HepG2 (cell line): ENCODE data around the gene FITM1. TPM values are rescaled to one million over a fixed set of nuclear protein-coding genes. Genes with fewer than 3 reads are reported as not detected.

Source experiments
- CC2D1A ChIP-seq: sonication (generic); formaldehyde crosslinking; IDR thresholded peaks from 2 replicates; pipeline ENCODE4 v1.8.1; 2023; ENCODE audit warnings: mild to moderate bottlenecking, missing genetic modification reagents
- FOSL1 ChIP-seq: sonication (generic); formaldehyde crosslinking; IDR thresholded peaks from 2 replicates; pipeline ENCODE4 v1.9.0; 2021; ENCODE audit warnings: missing genetic modification reagents, borderline replicate concordance
- HMG20B ChIP-seq: conservative IDR thresholded peaks from 2 replicates; pipeline ENCODE4 v1.6.1; 2016; ENCODE audit warnings: missing genetic modification reagents, missing compliant biosample characterization
- KMT2A ChIP-seq: sonication (generic); formaldehyde crosslinking; IDR thresholded peaks from 2 replicates; pipeline ENCODE4 v1.4.0; 2020; ENCODE audit warnings: missing genetic modification reagents
- PHB2 ChIP-seq: fragments of 450-650 bp; IDR thresholded peaks from 2 replicates; pipeline ENCODE4 v1.6.1; 2018; ENCODE audit not compliant: partially characterized antibody
- SOX13 ChIP-seq, 3 experiments: fragments of 450-650 bp in 1 of 3; sonication (generic) in 1 of 3; formaldehyde crosslinking in 1 of 3; IDR thresholded peaks in 2 of 3; conservative IDR thresholded peaks in 1 of 3; 2 replicates each; pipeline versions ENCODE4 v1.5.0 to v1.6.1; 2016 to 2020; ENCODE audit warnings: antibody characterized with exemption in 1 of 3, mild to moderate bottlenecking in 1 of 3, missing compliant biosample characterization in 1 of 3, missing genetic modification reagents in 1 of 3, moderate library complexity in 1 of 3
- U2AF1 ChIP-seq: fragments of 200-400 bp; formaldehyde crosslinking; optimal IDR thresholded peaks from 2 replicates; pipeline ENCODE3; 2017; ENCODE audit warnings: mild to moderate bottlenecking, low read depth, low read length
- ZC3H13 ChIP-seq: sonication (generic); formaldehyde crosslinking; IDR thresholded peaks from 2 replicates; pipeline ENCODE4 v1.8.1; 2023; ENCODE audit warnings: mild to moderate bottlenecking, missing genetic modification reagents, moderate library complexity
- ZFP36L2 ChIP-seq: sonication (generic); formaldehyde crosslinking; IDR thresholded peaks from 2 replicates; pipeline ENCODE4 v1.4.0; 2020; ENCODE audit warnings: missing genetic modification reagents
- ZNF501 ChIP-seq: sonication (generic); formaldehyde crosslinking; IDR thresholded peaks from 2 replicates; pipeline ENCODE4 v1.5.1; 2020; ENCODE audit warnings: mild to moderate bottlenecking, moderate library complexity, missing genetic modification reagents
- ZNF558 ChIP-seq: sonication (generic); formaldehyde crosslinking; IDR thresholded peaks from 2 replicates; pipeline ENCODE4 v1.9.0; 2022; ENCODE audit warnings: mild to moderate bottlenecking, missing genetic modification reagents, borderline replicate concordance
- ZNF674 ChIP-seq: sonication (generic); formaldehyde crosslinking; IDR thresholded peaks from 2 replicates; pipeline ENCODE4 v1.5.0; 2020; ENCODE audit warnings: low read depth, mild to moderate bottlenecking, missing genetic modification reagents
- ZSCAN12 ChIP-seq: sonication (generic); formaldehyde crosslinking; IDR thresholded peaks from 2 replicates; pipeline ENCODE4 v1.9.0; 2021; ENCODE audit warnings: mild to moderate bottlenecking, missing genetic modification reagents
- polyA plus RNA-seq, 8 experiments: library from polyadenylated mRNA; depleted of rRNA in 3 of 8; stranded (reverse) in 7 of 8; unstranded in 1 of 8; fragments of >200 nt; fragmentation: Illumina TruSeq in 4 of 8; extraction: Trizol in 4 of 8; gene quantifications; 2 replicates each; pipeline versions ENCODE4 v1.2.1 to v1.2.3, GENCODE V29; 2011 to 2016; ENCODE audit warnings: low read depth in 4 of 8, missing spikeins in 1 of 8, mixed read lengths in 1 of 8; ENCODE audit not compliant: insufficient read depth in 1 of 8
- total RNA-seq, 5 experiments: library from RNA; depleted of rRNA; stranded (reverse); fragments of >200 nt; fragmentation: Illumina TruSeq; extraction: Trizol; gene quantifications; 2 replicates each; pipeline ENCODE4 v1.2.3, GENCODE V29; 2016; ENCODE audit warnings: low read depth in 1 of 5
- TF ChIP-seq, protein P1 (sequence below): sonication (generic); formaldehyde crosslinking; IDR thresholded peaks from 2 replicates; pipeline ENCODE4 v1.4.0; 2020; ENCODE audit warnings: missing genetic modification reagents
- TF ChIP-seq, protein P2 (sequence below): IDR thresholded peaks from 2 replicates; pipeline ENCODE4 v1.6.1; 2016; ENCODE audit warnings: low read depth
- TF ChIP-seq, protein P3 (sequence below), 2 experiments: IDR thresholded peaks; 2 replicates each; pipeline ENCODE4 v1.6.1; 2011 to 2012; ENCODE audit warnings: low read length in 2 of 2, borderline replicate concordance in 1 of 2, low read depth in 1 of 2, mild to moderate bottlenecking in 1 of 2, moderate library complexity in 1 of 2
- TF ChIP-seq, protein P4 (sequence below): sonication (generic); formaldehyde crosslinking; IDR thresholded peaks from 2 replicates; pipeline ENCODE4 v1.4.0; 2020; ENCODE audit warnings: mild to moderate bottlenecking, missing genetic modification reagents

Gene FITM1
- total and polyA plus RNA-seq, 2 of the 13 experiments (the other 11 are each of a cell fraction or from before 2014, with no cell fraction given) = 2.7 to 5.8 TPM

DNA sequence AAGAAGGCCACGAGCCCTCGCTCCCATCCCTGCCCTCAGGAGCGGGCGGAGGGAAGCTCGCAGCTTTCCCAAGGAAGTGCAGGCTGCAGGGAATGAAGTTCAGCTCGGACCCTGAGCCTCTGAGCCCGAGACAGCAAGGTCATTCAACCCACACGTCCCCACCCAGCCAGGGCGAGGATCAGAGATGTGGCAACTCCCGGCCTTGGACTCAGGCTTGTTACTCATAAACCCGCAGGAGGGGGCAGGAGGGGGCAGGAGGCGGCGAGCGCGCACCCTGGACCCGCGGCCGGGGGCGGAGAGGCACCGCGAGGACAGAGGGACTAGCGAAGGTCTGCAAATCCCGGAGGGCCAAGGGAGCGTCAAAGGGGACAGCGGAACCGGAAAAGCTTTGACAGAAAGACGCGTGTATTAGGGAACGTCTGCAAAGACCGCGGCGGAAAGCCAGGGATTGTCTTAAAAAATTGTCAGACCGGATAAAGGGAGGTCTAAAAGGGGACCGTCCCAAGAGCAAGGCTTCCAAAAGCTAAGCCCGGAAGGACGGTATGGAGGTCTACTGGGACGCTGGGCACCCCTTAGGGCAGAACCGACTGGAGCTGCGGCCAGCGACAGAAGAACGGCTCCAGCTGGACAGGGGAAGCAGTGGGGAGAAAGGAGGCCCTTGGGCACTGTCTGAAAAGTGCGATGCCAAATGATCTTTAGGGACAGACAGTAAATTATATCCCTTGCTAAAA is 16.5 kb upstream of the FITM1 start (continued):
- TF ChIP-seq, protein P1, sequence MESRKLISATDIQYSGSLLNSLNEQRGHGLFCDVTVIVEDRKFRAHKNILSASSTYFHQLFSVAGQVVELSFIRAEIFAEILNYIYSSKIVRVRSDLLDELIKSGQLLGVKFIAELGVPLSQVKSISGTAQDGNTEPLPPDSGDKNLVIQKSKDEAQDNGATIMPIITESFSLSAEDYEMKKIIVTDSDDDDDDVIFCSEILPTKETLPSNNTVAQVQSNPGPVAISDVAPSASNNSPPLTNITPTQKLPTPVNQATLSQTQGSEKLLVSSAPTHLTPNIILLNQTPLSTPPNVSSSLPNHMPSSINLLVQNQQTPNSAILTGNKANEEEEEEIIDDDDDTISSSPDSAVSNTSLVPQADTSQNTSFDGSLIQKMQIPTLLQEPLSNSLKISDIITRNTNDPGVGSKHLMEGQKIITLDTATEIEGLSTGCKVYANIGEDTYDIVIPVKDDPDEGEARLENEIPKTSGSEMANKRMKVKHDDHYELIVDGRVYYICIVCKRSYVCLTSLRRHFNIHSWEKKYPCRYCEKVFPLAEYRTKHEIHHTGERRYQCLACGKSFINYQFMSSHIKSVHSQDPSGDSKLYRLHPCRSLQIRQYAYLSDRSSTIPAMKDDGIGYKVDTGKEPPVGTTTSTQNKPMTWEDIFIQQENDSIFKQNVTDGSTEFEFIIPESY (CRISPR knock-in tag) = peak; percentile 85; the same call in 1 of the 2 replicates
- no peak for TF ChIP-seq ZC3H13 (CRISPR knock-in tag)
- peak; percentile 93 for TF ChIP-seq HMG20B (CRISPR knock-in tag)
- no peak for TF ChIP-seq ZNF674
- TF ChIP-seq, protein P2, sequence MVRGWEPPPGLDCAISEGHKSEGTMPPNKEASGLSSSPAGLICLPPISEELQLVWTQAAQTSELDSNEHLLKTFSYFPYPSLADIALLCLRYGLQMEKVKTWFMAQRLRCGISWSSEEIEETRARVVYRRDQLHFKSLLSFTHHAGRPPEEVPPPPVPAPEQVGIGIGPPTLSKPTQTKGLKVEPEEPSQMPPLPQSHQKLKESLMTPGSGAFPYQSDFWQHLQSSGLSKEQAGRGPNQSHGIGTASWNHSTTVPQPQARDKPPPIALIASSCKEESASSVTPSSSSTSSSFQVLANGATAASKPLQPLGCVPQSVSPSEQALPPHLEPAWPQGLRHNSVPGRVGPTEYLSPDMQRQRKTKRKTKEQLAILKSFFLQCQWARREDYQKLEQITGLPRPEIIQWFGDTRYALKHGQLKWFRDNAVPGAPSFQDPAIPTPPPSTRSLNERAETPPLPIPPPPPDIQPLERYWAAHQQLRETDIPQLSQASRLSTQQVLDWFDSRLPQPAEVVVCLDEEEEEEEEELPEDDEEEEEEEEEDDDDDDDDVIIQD (CRISPR knock-in tag) = peak; percentile 99
- TF ChIP-seq ZSCAN12 (CRISPR knock-in tag) = peak; percentile 72; the same call in 1 of the 2 replicates
- TF ChIP-seq KMT2A (CRISPR knock-in tag) = peak; percentile 99
- TF ChIP-seq ZNF501 = peak; percentile 98
- TF ChIP-seq CC2D1A (CRISPR knock-in tag) = no peak
- TF ChIP-seq, protein P3, sequence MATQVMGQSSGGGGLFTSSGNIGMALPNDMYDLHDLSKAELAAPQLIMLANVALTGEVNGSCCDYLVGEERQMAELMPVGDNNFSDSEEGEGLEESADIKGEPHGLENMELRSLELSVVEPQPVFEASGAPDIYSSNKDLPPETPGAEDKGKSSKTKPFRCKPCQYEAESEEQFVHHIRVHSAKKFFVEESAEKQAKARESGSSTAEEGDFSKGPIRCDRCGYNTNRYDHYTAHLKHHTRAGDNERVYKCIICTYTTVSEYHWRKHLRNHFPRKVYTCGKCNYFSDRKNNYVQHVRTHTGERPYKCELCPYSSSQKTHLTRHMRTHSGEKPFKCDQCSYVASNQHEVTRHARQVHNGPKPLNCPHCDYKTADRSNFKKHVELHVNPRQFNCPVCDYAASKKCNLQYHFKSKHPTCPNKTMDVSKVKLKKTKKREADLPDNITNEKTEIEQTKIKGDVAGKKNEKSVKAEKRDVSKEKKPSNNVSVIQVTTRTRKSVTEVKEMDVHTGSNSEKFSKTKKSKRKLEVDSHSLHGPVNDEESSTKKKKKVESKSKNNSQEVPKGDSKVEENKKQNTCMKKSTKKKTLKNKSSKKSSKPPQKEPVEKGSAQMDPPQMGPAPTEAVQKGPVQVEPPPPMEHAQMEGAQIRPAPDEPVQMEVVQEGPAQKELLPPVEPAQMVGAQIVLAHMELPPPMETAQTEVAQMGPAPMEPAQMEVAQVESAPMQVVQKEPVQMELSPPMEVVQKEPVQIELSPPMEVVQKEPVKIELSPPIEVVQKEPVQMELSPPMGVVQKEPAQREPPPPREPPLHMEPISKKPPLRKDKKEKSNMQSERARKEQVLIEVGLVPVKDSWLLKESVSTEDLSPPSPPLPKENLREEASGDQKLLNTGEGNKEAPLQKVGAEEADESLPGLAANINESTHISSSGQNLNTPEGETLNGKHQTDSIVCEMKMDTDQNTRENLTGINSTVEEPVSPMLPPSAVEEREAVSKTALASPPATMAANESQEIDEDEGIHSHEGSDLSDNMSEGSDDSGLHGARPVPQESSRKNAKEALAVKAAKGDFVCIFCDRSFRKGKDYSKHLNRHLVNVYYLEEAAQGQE (IDR thresholded peaks at IDR 0.05; ENCODE audit: borderline replicate concordance in 1 of 2, low read depth in 1 of 2, low read length in 2 of 2) = peak in 1 of 2 experiments; percentile 83; a peak in 2 of 4 replicates
- peak; percentile 95 for TF ChIP-seq ZFP36L2 (CRISPR knock-in tag)
- TF ChIP-seq U2AF1 = peak; percentile 38
- no peak for TF ChIP-seq ZNF558 (CRISPR knock-in tag)
- TF ChIP-seq SOX13 (IDR thresholded peaks at IDR 0.05) = peak; percentile 75
- TF ChIP-seq SOX13 (CRISPR knock-in tag; conservative IDR thresholded peaks at IDR 0.05 in 1 of 2, IDR thresholded peaks at IDR 0.05 in 1 of 2) = peak; percentile 90 to 99
- peak; percentile 39; the same call in 1 of the 2 replicates for TF ChIP-seq FOSL1 (CRISPR knock-in tag)
- TF ChIP-seq PHB2 = no peak
- TF ChIP-seq, protein P4, sequence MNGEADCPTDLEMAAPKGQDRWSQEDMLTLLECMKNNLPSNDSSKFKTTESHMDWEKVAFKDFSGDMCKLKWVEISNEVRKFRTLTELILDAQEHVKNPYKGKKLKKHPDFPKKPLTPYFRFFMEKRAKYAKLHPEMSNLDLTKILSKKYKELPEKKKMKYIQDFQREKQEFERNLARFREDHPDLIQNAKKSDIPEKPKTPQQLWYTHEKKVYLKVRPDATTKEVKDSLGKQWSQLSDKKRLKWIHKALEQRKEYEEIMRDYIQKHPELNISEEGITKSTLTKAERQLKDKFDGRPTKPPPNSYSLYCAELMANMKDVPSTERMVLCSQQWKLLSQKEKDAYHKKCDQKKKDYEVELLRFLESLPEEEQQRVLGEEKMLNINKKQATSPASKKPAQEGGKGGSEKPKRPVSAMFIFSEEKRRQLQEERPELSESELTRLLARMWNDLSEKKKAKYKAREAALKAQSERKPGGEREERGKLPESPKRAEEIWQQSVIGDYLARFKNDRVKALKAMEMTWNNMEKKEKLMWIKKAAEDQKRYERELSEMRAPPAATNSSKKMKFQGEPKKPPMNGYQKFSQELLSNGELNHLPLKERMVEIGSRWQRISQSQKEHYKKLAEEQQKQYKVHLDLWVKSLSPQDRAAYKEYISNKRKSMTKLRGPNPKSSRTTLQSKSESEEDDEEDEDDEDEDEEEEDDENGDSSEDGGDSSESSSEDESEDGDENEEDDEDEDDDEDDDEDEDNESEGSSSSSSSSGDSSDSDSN (CRISPR knock-in tag) = peak; percentile 98
